Stimulated activated CD4-positive, alpha-beta T cell treated with anti-CD3 and anti-CD28 coated beads, TNF-alpha, amount 100 ng/mL, for 24 hours (primary cell): ENCODE measurements around the gene RANBP3.

ENCODE experiments used
- DNase-seq, 3 experiments: peaks; one replicate each; pipeline ENCODE4 v3.0.0-alpha.2; 2020; ENCODE audit warnings: low read depth in 3 of 3

RANBP3 gene

DNA sequence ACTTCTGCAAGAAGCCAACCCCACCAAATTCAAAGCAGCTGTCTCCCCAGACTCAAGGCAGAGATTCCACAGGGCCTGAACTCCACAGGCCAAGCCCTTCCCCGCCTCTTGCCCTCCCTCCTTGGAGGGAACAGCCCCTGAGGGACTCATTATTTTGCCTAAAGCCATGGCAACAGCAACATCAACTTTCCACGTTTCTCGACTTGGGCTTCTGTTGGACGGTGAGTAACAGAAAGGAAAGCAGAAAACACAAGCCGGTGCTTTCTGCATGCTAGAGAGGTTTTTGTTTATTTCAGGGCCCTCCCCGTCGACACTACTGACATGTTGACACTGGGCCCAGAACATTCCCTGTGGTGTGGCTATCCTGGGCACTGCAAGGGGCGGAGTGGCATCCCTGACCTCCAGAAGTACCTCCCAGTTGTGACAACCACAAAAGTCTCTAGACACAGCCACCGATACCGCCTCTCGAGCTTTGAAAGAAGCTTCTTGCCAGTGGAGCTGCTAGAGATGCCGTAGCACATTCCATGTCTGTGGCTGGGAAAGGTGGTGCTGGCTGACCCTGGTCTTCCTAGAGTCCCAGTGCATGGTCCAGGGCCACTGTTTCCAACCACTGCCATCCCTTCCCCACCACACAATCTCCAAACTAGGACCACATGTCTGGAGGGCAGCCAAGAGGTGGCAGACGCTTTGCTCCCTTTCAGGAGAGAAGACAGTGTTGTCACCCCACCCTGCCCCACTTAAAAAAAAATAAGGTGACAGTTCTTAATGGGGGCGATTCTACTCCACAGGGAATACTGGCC lies 51.1 kb downstream of the RANBP3 start:
- DNase-seq: no peak

DNA sequence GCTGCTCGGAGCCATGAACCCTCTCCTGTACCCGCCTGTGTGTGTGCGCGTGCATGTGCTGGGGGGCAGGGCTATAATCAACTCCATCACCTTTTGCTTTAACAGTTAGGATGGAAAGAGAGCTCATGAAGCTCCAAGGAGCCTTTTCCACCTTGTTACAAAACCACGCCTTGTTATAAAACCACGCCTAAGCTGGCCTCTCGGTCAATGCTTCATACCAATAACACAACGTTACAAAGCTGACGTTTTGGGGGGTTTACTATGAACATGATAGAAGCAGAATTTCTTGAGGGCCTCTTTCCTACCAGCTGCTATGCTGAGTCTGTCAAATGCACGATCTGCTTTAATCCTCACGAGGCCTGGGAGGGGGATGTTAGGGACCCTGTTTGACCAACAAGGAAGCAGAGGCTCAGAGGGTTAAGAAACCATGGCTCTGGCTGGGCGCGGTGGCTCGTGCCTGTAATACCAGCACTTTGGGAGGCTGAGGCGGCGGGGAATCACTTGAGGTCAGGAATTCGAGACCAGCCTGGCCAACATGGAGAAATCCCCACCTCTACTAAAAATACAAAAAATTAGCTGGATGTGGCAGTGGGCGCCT lies 52.0 kb downstream of the RANBP3 start:
- no peak for DNase-seq

DNA sequence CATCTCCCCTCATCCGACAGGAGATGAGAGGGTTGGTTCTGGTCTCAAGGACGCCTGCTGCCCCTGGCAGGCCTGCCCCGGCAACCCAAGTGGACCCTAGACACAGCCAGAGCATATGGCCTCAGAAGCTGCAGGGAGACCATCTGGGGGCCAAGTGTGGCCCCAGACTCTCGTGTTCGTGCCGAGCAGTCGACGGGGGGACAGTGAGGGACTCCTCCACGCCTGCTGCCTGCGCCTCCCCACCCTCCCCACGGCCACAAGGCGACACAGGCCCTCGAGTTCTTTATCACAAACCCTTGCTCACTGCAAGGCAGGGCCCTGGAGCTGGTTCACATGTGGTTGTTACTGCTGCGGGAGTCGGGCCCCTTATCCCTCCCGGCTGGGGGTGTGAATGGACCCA lies 54.6 kb downstream of the RANBP3 start:
- no peak for DNase-seq

DNA sequence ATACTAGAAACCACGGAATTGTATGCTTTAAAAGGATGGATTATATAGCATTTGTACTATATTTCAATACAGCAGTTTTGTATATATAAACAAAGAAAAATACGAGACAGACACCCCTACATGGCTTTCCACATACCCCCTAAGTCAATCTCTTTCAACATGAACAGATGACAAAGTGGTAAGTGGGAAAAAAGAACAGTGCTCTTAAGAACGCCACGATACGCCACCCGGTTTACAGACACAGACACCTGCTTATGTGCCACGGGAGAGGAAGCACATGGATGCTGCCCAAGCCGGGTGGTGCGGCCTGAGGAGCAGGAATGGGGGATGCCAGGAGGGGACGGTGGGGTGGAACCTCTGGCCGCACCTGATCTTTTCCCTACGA lies 55.8 kb downstream of the RANBP3 start:
- DNase-seq: no peak

DNA sequence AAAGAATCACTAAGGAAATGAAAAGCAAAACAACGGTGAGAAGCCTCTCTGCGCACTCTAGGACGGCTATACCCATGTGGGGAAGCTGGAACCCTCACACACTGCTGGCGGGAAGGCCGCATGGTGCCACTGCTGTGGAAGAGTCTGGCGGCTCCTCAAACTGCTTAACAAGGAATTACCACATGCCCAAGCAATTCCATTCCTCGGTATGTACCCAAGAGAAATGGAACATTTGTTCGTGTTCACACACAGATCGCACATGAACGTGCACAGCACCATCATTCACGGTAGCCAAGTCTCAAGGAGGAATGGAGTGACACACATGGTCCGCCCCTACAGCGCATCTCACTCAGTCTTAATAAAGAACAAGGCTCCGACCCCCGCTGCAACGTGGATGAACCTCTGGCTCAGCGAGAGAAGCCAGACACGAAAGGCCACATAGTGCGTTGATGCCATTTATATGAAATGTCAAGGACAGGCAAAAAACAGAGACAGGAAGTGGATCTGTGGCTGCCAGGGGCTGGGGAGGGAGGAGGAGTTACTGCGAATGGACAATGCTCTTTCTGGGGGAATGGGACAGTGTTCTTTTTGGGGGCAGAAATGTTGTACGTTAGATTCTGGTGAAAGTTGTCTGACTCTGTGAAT lies 56.3 kb downstream of the RANBP3 start:
- no peak for DNase-seq

DNA sequence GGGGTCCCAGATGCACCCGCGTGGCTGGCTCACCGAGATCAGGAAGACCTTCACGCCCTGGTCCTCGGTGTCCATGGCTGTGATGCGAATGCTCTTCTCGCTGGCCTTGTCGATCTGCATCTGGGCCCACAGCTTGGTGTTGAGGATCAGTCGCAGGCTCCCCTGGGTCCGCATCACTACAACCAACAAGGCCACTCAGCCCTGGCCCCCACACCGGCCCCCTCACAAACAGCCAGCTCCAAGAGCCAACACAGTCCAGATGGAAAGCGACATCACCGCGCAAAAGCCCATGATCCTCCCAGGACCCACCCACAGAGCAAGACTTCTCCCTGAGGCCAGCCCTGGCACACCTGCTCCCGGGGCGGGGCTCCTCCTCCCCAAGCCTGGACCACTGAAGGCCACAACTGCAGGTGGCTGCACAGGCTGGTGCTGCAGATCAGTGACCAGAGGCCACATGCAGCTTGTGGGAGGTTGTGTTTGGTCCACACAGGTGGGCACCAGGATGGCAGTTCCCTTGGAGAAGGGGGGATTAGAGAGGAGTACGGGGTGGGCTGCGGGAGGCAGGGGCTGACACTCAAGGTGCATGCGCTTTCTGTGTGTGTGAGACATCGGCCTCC lies 59.4 kb downstream of the RANBP3 start:
- no peak for DNase-seq

DNA sequence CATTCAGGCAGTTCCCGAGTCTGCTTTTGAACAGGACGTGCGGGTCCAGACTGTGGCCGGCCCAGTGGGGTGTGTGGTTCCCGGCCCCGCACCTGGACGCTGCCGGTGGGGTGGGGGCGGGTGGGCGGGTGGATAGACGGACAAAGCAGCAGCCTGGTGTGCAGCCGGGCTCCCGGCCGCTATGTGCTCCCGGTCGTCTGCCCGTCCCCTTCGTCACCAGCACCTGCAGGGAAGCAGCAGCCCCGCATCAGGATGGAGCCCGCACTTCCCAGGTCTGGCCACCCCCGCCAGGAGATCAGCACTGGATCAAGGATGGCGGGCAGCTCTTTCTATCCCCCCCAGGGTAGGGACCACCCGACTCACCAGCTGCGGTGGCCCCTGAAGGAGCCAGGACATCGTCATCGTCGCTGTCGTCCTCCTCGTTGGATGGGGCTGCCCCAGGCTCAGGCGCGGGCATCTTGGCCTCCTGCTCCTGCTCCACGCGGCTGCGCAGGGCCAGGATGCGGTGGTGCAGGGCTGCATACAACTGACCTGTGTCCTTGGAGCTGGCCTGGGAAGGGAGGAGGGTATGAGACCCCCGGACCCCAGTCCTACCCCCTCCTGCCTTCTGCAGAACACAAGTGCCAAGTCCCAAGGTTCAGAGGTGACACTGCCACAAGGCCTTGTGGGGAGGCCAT lies 60.4 kb downstream of the RANBP3 start:
- DNase-seq: no peak

DNA sequence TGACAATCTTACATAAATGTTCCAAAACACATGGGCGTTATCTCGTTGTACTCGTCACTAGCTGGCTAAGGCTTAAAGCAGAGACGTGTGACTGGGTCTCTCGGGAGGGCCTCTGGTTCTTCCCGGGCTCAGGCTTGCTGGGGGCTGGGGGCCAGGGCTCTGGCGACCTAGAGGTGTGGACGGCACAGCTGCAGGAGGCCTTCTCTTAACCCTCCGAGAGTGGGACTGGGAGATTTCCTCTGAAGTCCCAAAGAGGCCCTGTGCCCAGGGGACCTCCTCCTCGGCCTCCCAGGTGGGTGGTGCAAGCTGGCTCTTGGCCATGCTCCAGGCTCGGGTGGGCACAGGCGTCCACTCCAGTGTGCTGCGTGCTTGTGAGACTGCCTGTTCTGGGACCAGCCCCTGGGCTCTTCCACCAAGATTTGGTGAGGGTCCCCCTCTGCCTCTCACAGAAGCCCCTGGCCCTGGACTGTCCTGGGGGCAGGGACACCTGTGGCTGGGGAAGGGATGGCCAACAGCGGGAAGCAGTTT lies 61.7 kb downstream of the RANBP3 start:
- no peak for DNase-seq

DNA sequence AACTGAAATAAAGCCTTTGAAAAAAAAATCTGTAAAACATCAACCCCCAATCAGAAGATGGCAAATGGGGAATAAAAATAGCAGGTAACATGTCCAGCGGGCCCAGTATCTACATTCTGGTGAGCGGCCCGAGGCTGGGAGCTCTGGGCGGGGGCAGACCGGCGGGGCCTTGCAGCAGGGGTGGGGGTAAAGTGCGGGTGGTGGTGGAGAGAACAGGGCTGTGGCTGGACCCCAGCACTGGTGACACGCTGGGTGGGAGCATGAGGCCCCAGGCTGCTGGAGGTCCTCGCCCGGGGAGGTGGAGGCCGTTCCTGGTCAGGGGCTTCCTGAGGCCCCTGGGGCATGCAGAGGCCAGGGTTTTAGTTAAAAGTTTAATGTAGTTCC lies 62.2 kb downstream of the RANBP3 start:
- DNase-seq: no peak

DNA sequence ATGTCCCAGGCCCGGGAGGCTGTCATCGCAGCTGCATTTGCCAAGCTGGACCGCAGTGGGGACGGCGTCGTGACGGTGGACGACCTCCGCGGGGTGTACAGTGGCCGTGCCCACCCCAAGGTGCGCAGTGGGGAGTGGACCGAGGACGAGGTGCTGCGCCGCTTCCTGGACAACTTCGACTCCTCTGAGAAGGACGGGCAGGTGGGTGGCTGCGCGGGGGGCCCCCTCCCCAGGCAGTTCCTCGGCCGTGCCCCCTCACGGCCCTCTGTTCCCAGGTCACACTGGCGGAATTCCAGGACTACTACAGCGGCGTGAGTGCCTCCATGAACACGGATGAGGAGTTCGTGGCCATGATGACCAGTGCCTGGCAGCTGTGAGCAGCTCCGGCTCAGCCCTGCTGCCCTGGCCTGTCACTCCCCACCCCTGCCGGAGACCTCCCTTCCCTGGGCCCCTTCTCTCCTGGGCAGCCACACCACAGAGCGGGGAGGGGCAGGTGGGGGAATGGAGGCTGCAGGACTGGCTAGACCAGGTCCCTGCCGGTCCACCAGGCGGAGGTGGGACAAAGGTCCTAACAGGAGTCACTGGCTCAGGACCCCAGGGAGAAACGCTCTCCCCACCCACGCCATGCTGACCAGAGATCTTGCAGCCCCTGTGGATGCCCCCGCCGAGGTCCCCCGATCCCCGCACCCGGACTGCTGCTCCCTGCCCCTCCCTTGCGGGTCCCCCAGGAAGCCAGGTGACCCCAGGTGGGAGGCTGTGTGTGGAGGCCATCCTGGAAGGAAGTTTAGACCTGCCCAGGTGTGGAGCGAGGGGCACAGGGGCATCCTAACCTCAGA lies 62.8 kb downstream of the RANBP3 start:
- no peak for DNase-seq

DNA sequence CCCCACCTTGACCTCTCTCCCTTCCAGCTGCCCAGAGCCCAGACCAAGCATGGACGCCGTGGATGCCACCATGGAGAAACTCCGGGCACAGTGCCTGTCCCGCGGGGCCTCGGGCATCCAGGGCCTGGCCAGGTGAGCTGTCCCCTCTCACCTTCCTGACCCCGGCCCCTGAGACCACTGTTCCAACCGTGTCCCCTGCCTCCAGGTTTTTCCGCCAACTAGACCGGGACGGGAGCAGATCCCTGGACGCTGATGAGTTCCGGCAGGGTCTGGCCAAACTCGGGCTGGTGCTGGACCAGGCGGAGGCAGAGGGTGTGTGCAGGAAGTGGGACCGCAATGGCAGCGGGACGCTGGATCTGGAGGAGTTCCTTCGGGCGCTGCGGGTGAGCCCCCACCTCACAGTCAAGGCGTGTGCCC lies 63.6 kb downstream of the RANBP3 start:
- DNase-seq: no peak

DNA sequence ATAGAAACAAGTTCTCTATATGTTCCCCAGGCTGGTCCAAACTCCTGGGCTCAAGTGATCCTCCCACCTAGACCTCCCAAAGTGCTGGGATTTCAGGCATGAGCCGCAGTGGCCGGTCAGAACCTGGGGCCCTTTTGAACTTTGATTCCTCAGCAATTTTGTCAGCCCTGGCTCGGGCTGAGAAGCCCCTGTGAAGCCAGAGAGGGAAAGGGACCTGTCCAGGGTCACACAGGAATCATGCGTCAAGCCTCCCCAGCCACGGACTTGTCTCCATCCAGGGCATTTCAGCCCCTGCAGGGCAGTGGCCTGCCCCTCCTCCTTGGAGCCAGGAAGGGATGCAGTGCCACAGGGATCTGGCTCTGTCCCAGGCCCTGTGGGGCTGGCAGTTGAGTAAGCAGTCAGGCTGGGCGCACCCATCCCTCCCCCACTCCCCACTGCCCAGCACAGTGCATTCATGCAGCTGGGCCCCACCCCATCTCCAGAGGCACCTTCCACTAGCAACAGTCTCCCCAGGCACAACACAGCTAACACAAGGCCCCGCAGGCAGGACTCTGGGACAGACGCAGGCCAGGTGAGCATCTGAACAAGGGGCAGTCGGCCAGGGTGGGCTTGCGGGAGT lies 64.1 kb downstream of the RANBP3 start, which contains the start of gene CAPS:
TSS of gene CAPS (plus strand) at position 516 of the 619 bp plus-strand sequence. CDS start 153 bp downstream, outside the sequence.
- DNase-seq: no peak

DNA sequence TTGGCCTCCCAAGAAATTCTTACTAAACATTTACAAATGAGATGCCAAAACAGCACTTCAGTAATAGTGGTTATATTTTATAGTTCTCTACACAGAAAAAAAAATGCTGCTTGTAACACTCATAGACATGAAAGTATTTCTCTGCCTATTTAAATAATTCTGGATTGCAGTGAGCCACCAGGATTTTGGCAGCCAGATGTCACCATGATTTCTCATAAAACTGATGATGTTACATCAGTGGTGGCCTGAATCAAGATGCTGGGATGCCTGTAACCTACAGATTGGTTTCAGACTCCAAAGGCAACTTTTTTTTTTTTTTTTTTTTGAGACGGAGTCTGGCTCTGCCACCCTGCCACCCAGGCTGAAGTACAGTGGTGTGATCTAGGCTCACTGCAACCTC lies 66.6 kb downstream of the RANBP3 start:
- no peak for DNase-seq

DNA sequence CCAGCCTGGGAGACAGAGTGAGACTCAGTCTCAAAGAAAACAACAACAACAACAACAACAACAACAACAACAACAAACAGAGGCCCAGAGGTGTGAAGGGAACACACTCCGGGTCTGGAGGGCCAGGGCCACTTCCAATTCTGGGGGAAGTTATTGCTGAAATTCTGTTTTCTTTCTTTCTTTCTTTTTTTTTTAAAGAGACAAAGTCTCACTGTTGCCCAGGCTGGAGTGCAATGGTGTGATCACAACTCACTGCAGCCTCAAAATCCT lies 67.4 kb downstream of the RANBP3 start:
- DNase-seq: no peak

DNA sequence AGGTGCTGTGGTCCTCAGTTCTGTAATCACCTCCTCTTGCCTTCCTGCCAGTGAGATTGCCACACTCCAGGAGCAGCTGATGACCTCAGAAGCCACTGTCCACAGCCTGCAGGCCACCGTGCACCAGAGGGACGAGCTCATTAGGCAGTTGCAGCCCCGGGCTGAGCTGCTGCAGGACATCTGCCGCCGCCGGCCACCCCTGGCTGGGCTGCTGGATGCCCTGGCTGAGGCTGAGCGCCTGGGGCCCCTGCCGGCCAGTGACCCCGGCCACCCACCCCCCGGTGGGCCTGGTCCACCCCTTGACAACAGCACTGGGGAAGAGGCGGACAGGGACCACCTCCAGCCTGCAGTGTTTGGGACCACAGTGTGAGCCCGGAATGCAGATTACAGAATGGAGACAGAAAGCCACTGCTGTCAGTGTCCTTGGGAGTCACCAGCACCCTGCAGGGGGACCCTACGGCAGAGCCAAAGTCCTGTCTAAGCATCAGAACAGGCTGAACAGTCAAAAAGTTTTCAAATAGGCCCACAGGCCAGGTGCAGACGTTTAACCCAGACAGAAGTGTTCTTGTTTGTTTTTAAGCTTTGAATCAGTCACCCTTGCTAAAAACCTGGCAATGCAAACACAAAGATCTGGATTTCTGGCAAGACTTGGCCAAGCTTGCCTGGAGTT lies 69.0 kb downstream of the RANBP3 start:
- DNase-seq: no peak

DNA sequence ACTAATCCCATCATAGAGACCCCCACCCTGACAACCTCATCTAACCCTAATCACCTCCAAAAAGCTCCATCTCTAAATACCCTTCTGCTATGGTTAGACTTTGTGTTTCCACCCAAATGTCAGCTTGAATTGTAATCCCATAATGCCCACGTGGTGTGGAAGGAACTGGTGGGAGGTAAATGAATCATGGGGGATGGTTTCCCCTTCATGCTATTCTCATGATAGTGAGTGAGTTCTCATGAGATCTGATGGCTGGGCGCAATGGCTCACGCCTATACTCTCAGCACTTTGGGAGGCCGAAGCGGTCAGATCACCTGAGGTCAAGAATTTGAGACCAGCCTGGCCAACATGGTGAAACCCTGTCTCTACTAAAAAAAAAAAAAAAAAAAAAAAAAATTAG lies 70.7 kb downstream of the RANBP3 start:
- DNase-seq: no peak

DNA sequence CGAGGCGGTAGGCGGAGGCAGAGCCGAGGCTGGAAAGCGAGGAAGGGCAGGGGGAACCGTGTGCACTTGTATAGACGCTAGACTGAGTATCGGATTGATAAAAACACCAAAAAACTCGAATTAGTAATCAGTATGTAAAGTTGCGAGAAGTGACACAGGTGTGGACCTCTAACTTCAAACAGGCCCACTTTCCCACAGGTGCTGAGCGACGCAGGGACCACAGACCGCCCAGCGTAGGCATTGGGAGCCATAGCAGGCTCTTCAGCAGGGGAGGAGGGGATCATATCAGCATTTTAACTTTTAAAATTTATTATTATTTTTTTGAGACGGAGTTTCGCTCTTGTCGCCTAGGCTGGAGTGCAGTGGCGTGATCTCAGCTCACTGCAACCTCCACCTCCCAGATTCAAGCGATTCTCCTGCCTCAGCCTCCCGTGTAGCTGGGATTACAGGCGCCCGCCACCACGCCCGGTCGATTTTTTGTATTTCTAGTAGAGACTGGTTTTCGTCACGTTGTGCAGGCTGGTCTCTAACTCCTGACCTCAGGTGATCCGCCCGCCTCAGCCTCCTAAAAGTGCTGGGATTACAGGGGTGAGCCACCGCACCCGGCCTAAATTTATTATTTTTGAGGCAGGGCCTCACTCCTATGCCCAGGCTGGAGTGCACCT lies 72.7 kb downstream of the RANBP3 start:
- DNase-seq: no peak

DNA sequence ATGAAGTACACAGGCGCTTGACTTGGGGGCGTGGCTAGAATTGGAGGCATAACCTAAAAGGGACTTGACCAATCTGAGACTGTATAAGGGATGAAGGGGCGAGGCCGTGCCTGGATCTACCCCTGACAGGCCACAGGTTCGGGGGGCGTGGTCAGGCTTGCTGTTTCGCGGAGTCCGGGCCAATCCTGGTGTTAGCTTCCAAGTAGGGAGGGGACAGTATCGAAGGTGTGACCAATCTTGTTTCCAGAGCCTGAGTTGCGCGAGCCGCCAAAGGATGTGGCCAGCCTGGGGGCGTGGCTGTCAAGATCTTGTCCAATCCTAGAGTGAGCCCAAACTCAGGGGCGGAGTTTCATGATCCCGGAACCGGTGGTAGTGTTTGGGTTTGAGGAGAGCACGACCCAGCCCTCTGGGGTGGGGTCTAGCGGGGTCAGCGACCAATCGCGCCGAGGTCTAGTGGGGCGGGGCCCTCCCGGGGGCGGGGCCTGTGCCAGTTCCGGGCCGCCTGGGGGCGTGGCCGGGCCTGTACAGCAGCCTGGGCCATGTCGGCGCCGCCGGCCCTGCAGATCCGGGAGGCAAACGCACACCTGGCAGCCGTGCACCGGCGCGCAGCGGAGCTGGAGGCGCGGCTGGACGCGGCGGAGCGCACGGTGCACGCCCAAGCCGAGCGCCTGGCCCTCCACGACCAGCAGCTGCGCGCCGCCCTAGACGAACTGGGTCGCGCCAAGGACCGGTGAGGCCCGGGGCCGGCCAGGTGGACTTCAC lies 73.4 kb downstream of the RANBP3 start, which contains the start of gene VMAC:
TSS of gene VMAC (plus strand) at position 521 of the 762 bp plus-strand sequence. CDS start at position 540, 19 bp downstream.
- DNase-seq: peak; percentile 99 to 100 (median 100)
